Gastrocnemius medialis (tissue), 4 donors: Measurements from ENCODE around the gene SWT1. TPM values are rescaled to one million over a fixed set of nuclear protein-coding genes. Genes with fewer than 3 reads are reported as not detected.

Experiments used
- ATAC-seq, 2 donors: fragments of 150-250 bp; one replicate each; pipeline ENCODE4 v1.9.1; 2016
- DNase-seq, 2 donors: peaks; one replicate each; pipeline ENCODE4 v3.0.0-alpha.2; 2019
- H3K27ac ChIP-seq, 4 donors: fragments of 200-600 bp; sonication (generic); 1 replicate in 1 of 4; 2 replicates in 3 of 4; pipeline ENCODE4 v1.5.1; 2016 to 2018; ENCODE audit warnings: mild to moderate bottlenecking in 2 of 4, moderate library complexity in 1 of 4
- H3K27me3 ChIP-seq, 3 donors: fragments of 200-600 bp; sonication (generic) in 2 of 3; 1 replicate in 1 of 3; 2 replicates in 2 of 3; pipeline versions ENCODE4 v1.5.1 to v1.6.0; 2016 to 2019; ENCODE audit warnings: mild to moderate bottlenecking in 1 of 3, moderate library complexity in 1 of 3
- H3K36me3 ChIP-seq, 2 donors: fragments of 200-600 bp; sonication (generic) in 1 of 2; one replicate each; pipeline ENCODE4 v1.5.1; 2017 to 2018
- H3K4me1 ChIP-seq, 2 donors: fragments of 200-600 bp; sonication (generic) in 1 of 2; one replicate each; pipeline ENCODE4 v1.5.1; 2016 to 2017; ENCODE audit warnings: mild to moderate bottlenecking in 2 of 2
- H3K4me3 ChIP-seq, 4 donors: fragments of 200-600 bp; sonication (generic) in 3 of 4; 1 replicate in 1 of 4; 2 replicates in 3 of 4; pipeline ENCODE4 v1.5.1; 2016 to 2019; ENCODE audit warnings: mild to moderate bottlenecking in 2 of 4
- H3K9me3 ChIP-seq, 3 donors: fragments of 200-600 bp; sonication (generic) in 2 of 3; 1 replicate in 1 of 3; 2 replicates in 2 of 3; pipeline ENCODE4 v1.5.1; 2016 to 2019
- POLR2A ChIP-seq, 2 donors: fragments of 450-650 bp; IDR thresholded peaks; one replicate each; pipeline ENCODE4 v1.6.1; 2017; ENCODE audit warnings: antibody characterized with exemption in 2 of 2, mild to moderate bottlenecking in 2 of 2, moderate library complexity in 2 of 2
- in situ Hi-C, 4 donors: fragments of 200-750 bp; cut with MboI; loops; one replicate each; pipeline versions ENCODE4 v1.15.0 to v1.8.0; 2017; ENCODE audit warnings: low sequenced_read_pairs in 4 of 4
- intact Hi-C: fragments of 100-400 bp; cut with DNase I; formaldehyde crosslinking; loops from one replicate; pipeline ENCODE4 v1.15.1; 2023; ENCODE audit warnings: low total_unique reads
- total RNA-seq, 4 donors: library from RNA; depleted of rRNA; stranded (reverse); fragments of >200 nt; gene quantifications; one replicate each; pipeline versions ENCODE4 v1.1.0 to v1.2.3, GENCODE V29; 2016
- TF ChIP-seq, protein P1 (sequence below), 5 experiments: fragments of 450-650 bp in 3 of 5; fragments of 200-600 bp in 2 of 5; sonication (generic) in 2 of 5; IDR thresholded peaks in 4 of 5; conservative IDR thresholded peaks in 1 of 5; 1 replicate in 4 of 5; 2 replicates in 1 of 5; pipeline ENCODE4 v1.5.1; 2016 to 2019; ENCODE audit warnings: antibody characterized with exemption in 5 of 5, mild to moderate bottlenecking in 3 of 5, moderate library complexity in 3 of 5

Gene SWT1
- total RNA-seq, 4 donors from 2014 or later, result 3.4 to 6.2 (median 4.6) TPM

DNA sequence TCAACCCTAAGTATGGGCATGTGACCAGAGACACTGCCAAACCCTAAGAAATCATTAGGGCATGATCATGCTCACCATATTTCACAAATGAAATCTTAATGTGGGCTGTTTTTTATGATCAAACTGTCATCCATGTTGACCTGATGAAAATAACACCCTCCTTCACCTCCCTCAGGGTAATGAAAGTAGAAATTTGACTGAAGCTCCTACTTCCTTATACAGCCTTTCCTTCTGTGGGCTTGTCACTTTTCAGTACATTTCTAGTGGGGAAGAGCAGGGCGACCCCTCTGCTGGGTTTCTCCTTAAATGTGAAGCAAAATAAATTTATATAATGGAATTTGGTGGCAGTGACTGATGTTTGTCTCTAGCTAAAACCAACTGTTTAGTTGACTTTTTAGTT lies 134.2 kb downstream of the SWT1 start:
- ATAC-seq (no peak), DNase-seq (no peak)
- Histone ChIP-seq H3K36me3 (peaks cover 0 to 10% of the 10 kb centered on the region in 2 donors), H3K27ac (no peak overlapping the region), H3K4me1 (no peaks in the 10 kb centered on the region), H3K9me3 (no peaks in the 10 kb centered on the region), H3K27me3 (no peaks in the 10 kb centered on the region), H3K4me3 (no peak overlapping the region)
- in situ Hi-C loops (loop anchor here in 1 of 4 donors (25.0 kb wide), 1 partner anchor 1071 kb away; no protein-coding TSS in a partner anchor), intact Hi-C loops (no loop called here)
- TF ChIP-seq, protein P1, sequence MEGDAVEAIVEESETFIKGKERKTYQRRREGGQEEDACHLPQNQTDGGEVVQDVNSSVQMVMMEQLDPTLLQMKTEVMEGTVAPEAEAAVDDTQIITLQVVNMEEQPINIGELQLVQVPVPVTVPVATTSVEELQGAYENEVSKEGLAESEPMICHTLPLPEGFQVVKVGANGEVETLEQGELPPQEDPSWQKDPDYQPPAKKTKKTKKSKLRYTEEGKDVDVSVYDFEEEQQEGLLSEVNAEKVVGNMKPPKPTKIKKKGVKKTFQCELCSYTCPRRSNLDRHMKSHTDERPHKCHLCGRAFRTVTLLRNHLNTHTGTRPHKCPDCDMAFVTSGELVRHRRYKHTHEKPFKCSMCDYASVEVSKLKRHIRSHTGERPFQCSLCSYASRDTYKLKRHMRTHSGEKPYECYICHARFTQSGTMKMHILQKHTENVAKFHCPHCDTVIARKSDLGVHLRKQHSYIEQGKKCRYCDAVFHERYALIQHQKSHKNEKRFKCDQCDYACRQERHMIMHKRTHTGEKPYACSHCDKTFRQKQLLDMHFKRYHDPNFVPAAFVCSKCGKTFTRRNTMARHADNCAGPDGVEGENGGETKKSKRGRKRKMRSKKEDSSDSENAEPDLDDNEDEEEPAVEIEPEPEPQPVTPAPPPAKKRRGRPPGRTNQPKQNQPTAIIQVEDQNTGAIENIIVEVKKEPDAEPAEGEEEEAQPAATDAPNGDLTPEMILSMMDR (IDR thresholded peaks at IDR 0.05 in 4 of 5, conservative IDR thresholded peaks at IDR 0.05 in 1 of 5), result no peak
- no peak for TF ChIP-seq POLR2A (IDR thresholded peaks at IDR 0.05)

DNA sequence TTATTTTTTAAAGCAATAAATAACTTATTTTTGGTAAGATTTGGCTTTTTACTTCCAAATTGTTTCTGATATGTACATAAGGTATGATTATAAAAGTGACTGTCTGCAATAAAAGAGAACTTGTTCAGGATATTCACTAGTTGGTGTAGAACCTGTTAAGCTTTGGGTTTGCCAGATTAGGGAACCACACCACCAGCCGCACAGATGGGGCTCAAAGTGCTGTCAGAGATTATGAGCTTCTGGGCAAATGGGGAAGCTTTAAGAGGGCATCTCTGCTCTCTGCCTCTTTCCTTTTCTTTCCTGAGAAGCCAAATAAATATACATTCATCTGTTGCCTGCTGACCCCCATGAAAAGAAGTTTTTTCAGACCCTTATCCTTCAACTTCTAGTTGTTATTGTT lies 134.7 kb downstream of the SWT1 start:
- no peak for ATAC-seq
- Histone ChIP-seq H3K4me1 (no peaks in the 10 kb centered on the region), H3K27ac (no peak overlapping the region), H3K4me3 (no peak overlapping the region), H3K9me3 (no peaks in the 10 kb centered on the region), H3K27me3 (no peaks in the 10 kb centered on the region), H3K36me3 (peaks cover 0 to 15% of the 10 kb centered on the region in 2 donors)
- in situ Hi-C loops, result loop anchor here in 1 of 4 donors (25.0 kb wide), 1 partner anchor 1071 kb away; no protein-coding TSS in a partner anchor
- DNase-seq, result no peak
- intact Hi-C loops, result no loop called here
- TF ChIP-seq POLR2A (IDR thresholded peaks at IDR 0.05), result no peak
- TF ChIP-seq, protein P1 (IDR thresholded peaks at IDR 0.05 in 4 of 5, conservative IDR thresholded peaks at IDR 0.05 in 1 of 5), result no peak

DNA sequence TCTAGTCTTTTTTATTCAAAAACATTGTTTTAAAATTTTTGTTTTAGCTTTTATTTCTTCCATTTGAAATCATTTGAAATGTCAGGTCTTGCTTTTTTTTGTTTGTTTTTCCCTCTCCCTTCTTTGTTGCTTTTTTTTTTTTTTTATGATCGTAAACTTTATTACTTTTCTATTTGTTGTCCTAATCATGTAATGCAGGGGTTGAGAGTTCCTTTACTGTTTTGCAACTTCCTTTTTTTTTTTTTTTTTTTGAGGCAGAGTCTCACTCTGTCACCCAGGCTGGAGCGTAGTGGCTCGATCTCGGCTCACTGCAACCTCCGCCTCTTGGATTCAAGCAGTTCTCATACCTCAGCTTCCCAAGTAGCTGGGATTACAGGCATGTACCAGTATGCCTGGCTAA lies 135.3 kb downstream of the SWT1 start:
- DNase-seq (no peak), ATAC-seq (no peak)
- peaks cover 0 to 20% of the 10 kb centered on the region in 2 donors for H3K36me3 ChIP-seq
- in situ Hi-C loops, result loop anchor here in 1 of 4 donors (25.0 kb wide), 1 partner anchor 1070 kb away; no protein-coding TSS in a partner anchor
- TF ChIP-seq, protein P1 (IDR thresholded peaks at IDR 0.05 in 4 of 5, conservative IDR thresholded peaks at IDR 0.05 in 1 of 5), result no peak
- no peak for TF ChIP-seq POLR2A (IDR thresholded peaks at IDR 0.05)
- H3K4me1 ChIP-seq, result no peaks in the 10 kb centered on the region
- intact Hi-C loops, result no loop called here
- no peaks in the 10 kb centered on the region for H3K9me3 ChIP-seq
- no peak overlapping the region for H3K4me3 ChIP-seq
- H3K27me3 ChIP-seq, result no peaks in the 10 kb centered on the region
- no peak overlapping the region for H3K27ac ChIP-seq

DNA sequence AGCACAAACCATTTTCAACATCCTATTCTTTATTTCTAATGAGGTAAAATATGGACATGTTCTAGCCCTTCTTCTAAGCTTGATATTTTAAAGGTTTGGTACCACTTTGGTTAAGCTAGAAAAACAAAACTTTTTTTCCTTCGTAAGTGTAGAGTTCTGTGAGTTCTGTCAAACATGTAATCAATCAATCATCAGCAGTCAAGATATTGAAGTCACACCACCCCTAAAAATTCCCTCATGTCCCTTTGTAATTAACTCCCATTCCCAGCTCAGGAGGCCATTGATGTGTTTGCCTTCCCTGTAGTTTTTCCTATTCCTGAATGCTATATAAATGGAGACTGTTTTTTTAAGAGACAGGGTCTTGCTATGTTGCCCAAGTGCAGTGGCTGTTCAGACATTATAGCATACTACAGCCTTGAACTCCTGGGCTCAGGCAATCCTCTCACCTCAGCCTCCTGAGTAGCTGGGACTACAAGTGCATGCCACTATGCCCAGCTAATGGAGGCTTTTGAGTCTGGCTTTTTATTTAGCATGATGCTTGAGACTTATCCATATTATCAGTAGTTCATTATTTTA lies 137.1 kb downstream of the SWT1 start:
- TF ChIP-seq, protein P1 (IDR thresholded peaks at IDR 0.05 in 4 of 5, conservative IDR thresholded peaks at IDR 0.05 in 1 of 5), result no peak
- TF ChIP-seq POLR2A (IDR thresholded peaks at IDR 0.05), result no peak
- Histone ChIP-seq H3K27me3 (no peaks in the 10 kb centered on the region), H3K9me3 (no peaks in the 10 kb centered on the region), H3K4me3 (no peak overlapping the region), H3K27ac (no peak overlapping the region), H3K36me3 (peaks cover 0 to 38% of the 10 kb centered on the region in 2 donors), H3K4me1 (no peaks in the 10 kb centered on the region)
- ATAC-seq (no peak), DNase-seq (no peak)
- in situ Hi-C loops (loop anchor here in 1 of 4 donors (25.0 kb wide), 1 partner anchor 1068 kb away; no protein-coding TSS in a partner anchor), intact Hi-C loops (no loop called here)
